Type B pancreatic cell (in vitro differentiated cells): ENCODE results near the gene FAM193A. TPM values are rescaled to one million over a fixed set of nuclear protein-coding genes. Genes with fewer than 3 reads are reported as not detected.
A peak's percentile ranks its signal among the peaks of the same experiment; 100 is the strongest.
"Not testable (repeated sequence)": the region's sequence is repeated elsewhere in the genome, so short reads cannot be mapped to it uniquely, and the experiment has no call there.

ENCODE experiments used
- DNase-seq: peaks from one replicate; pipeline ENCODE4 v3.0.0; 2021; ENCODE audit warnings: mixed read lengths; ENCODE audit not compliant: unreplicated experiment; ENCODE audit errors: extremely low spot score
- H3K27ac Mint-ChIP-seq: 2 replicates; pipeline ENCODE4 v1.8.0; 2021; ENCODE audit warnings: mild to moderate bottlenecking, mixed read lengths
- H3K27me3 Mint-ChIP-seq: 2 replicates; pipeline ENCODE4 v1.8.0; 2021; ENCODE audit warnings: mixed read lengths
- H3K36me3 Mint-ChIP-seq: 2 replicates; pipeline ENCODE4 v1.8.0; 2021; ENCODE audit warnings: mixed read lengths
- H3K4me1 Mint-ChIP-seq: one replicate; pipeline ENCODE4 v1.8.0; 2021; ENCODE audit warnings: mixed read lengths; ENCODE audit not compliant: unreplicated experiment
- H3K4me3 Mint-ChIP-seq: 2 replicates; pipeline ENCODE4 v1.8.0; 2021; ENCODE audit warnings: mild to moderate bottlenecking, mixed read lengths
- H3K9me3 Mint-ChIP-seq: 2 replicates; pipeline ENCODE4 v1.8.0; 2021; ENCODE audit warnings: mixed read lengths
- CTCF ChIP-seq: fragments of 200-600 bp; sonication (generic); conservative IDR thresholded peaks from 2 replicates; pipeline ENCODE4 v1.5.0; 2021; ENCODE audit warnings: antibody characterized with exemption, mild to moderate bottlenecking
- total RNA-seq: library from RNA; stranded (reverse); gene quantifications from 2 replicates; pipeline ENCODE4 v1.2.1, GENCODE V29; 2021; ENCODE audit warnings: low replicate concordance

FAM193A gene
- total RNA-seq, 1 donor from 2014 or later, result 37.1 TPM

DNA sequence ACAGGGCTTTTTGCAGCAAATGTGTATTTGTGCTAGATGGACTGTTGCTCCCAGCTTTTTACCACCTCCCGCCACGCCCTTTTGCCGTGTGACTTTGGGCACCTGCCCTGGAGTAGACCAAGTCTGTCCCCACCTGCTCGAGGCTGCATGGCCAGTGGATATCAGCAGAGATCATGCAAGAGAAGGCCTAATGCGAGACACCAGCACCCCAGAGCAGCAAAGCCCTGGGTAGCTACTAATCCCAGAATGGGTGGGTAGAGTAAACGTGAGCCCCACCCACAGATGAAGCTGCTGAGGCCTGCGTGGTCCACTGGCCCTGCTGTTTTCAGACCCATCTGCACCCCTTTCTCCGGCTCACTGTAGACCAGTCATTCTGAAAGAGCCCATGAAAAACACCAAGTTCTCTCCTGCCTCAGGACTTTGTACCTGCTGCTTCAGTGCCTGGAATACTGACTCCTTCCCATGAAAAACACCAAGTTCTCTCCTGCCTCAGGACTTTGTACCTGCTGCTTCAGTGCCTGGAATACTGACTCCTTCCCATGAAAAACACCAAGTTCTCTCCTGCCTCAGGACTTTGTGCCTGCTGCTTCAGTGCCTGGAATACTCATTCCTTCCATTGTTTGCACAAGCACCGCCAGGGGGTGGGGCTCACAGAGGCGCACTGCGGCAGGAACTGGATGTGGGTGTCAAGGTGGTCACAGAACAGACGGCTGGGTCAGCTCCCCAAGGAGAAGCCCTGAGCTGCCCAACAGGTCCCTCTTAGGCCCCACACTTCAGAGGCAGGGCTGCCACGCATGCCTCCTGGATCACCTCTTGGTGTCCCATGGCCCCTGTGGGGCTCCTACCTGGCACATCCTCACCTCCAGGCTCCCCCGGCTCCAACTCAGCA is 224.8 kb downstream of the FAM193A start:
- H3K4me3 Mint-ChIP-seq, result no peak overlapping the region
- no peak for DNase-seq
- no peaks in the 10 kb centered on the region for H3K27me3 Mint-ChIP-seq

GRCh38 chr4:2762048-2762447 is 225.6 kb downstream of the FAM193A start:
- no peak for DNase-seq
- Mint-ChIP-seq H3K27me3 (no peaks in the 10 kb centered on the region), H3K27ac (no peak overlapping the region), H3K4me3 (no peak overlapping the region), H3K36me3 (no peaks in the 10 kb centered on the region), H3K4me1 (peaks cover 4% of the 10 kb centered on the region), H3K9me3 (no peaks in the 10 kb centered on the region)
- TF ChIP-seq CTCF, result no peak

More for the DNA sequence above, 224.8 kb downstream of the FAM193A start:
- H3K9me3 Mint-ChIP-seq, result no peaks in the 10 kb centered on the region
- H3K27ac Mint-ChIP-seq, result peak overlapping the region; percentile 0
- no peaks in the 10 kb centered on the region for H3K36me3 Mint-ChIP-seq
- TF ChIP-seq CTCF, result no peak
- H3K4me1 Mint-ChIP-seq, result no peaks in the 10 kb centered on the region

- not testable (repeated sequence) for H3K36me3 Mint-ChIP-seq, H3K9me3 Mint-ChIP-seq, H3K27ac Mint-ChIP-seq, H3K4me3 Mint-ChIP-seq, H3K4me1 Mint-ChIP-seq, DNase-seq, H3K27me3 Mint-ChIP-seq
These were observed 226.3 kb downstream of the FAM193A start for GRCh38 chr4:2762486-2763370.

DNA sequence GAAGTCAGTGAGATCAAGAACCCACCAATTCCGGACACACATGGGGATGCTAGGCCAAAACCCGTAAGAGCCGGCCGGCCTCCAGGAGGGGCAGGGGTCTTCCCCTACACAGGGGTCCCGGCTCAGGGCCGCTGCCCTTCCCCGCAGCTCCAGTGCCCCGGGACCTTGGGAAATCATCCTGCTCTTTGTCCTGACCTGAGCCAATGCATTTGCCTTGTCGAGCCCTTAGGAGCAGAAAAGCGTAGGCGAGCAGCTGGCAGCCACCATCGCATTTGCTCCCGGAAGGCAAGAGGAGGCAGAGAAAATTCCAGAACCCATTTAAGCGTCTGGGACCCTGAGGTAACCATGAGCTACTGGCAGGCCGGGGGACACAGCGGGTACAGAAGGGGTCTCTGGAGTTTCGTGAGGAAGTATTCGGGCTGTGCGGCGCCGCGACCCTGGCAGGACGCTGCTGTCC is 227.1 kb downstream of the FAM193A start:
- H3K4me1 Mint-ChIP-seq, result peaks cover 5% of the 10 kb centered on the region
- no peak overlapping the region for H3K27ac Mint-ChIP-seq
- no peak for DNase-seq
- H3K4me3 Mint-ChIP-seq, result peak overlapping the region; percentile 25
- TF ChIP-seq CTCF, result no peak
- no peaks in the 10 kb centered on the region for H3K36me3 Mint-ChIP-seq
- H3K9me3 Mint-ChIP-seq, result no peaks in the 10 kb centered on the region
- H3K27me3 Mint-ChIP-seq, result no peaks in the 10 kb centered on the region

DNA sequence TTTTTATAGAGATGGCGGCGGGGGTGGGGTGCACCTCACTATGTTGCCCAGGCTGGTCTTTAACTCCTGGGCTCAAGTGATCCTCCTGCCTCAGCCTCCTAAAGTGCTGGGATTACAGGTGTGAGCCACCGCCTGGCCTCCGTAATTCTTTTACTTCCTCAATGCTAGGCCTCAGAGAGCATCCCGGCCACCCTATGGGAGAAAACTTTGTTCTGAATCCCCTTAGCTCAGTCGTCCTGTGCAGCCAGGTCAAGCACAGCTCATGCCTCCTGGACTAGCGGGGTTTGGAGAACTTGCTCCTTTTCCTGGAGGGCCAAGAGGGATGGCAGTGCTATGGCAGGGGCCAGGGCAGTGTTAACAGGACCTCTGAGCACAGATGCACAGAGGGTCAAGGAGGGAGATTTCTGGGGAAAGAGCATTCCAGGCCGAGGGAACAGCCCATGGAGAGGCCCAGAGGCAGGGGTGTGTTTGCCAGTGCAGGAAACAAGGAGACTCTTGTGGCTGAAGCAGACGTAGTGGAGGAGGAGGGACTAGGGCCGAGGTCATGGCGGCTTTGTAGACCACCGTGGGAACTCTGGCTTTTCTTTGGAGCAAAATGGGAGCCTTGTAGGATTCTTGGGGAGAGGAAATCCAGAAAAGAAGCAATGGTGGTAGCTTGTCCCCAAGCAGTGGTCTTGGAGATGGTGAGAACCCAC is 229.5 kb downstream of the FAM193A start:
- DNase-seq, result no peak
- no peak overlapping the region for H3K27ac Mint-ChIP-seq

More for the DNA sequence above, 229.5 kb downstream of the FAM193A start:
- Mint-ChIP-seq H3K27me3 (no peaks in the 10 kb centered on the region), H3K4me3 (no peak overlapping the region), H3K4me1 (peaks cover 5% of the 10 kb centered on the region), H3K9me3 (no peaks in the 10 kb centered on the region), H3K36me3 (no peaks in the 10 kb centered on the region)
- TF ChIP-seq CTCF, result no peak
